NCI-H1930 (cell line): ENCODE results near the gene PLXDC1.

Source experiments
- DNase-seq, 2 experiments: peaks; one replicate each; lab custom pipeline; 2025; lab: John Stamatoyannopoulos, UW

Gene PLXDC1

DNA sequence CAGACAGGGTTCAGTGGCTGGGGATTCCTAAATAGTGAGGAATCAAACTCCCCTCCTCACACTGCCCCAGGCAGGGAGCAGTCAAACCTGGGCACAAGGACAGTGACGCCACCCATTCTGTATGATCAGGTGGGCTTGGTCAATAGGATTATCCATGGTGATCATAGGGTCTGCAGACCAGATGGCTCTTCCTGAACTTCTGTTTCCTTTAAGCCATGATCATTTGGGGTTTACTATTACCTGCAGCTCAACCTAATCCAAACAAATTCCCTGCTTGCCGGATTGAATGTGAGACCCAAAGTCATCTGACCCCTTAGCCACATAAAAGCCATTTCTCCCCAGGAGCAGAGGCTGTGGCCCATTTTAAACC lies 54.3 kb downstream of the PLXDC1 start:
- no peak for DNase-seq

DNA sequence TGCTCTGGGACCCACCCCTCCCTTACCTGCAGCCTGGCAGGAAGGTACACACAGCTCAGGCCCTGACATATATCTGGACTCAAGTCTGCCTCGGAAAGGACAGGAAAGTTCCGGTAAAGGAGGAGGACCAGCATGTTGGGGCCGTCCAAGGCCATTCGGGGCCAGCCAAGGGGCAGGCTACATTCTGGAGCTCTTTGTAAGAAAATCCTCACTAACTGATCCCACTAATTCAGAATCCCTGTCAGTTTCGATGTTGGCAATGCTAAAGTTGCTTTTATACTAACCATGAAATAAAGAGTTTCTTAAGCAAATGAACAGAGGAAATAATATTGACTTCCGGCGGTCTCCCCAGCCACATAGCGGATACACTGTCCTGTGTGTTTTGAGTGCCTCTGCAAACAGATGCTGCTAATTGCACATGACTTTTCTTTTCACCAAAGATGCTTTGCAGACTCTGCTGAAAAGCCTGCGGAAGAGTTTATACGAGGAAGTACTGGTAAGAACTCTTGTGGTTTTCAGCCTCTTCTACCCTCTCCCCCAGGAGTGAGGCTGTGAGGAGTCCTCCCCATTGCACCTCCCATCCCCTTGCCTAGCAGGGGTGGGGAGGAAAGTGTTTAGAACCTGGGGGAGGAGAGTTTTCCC lies 54.8 kb downstream of the PLXDC1 start:
- no peak for DNase-seq

DNA sequence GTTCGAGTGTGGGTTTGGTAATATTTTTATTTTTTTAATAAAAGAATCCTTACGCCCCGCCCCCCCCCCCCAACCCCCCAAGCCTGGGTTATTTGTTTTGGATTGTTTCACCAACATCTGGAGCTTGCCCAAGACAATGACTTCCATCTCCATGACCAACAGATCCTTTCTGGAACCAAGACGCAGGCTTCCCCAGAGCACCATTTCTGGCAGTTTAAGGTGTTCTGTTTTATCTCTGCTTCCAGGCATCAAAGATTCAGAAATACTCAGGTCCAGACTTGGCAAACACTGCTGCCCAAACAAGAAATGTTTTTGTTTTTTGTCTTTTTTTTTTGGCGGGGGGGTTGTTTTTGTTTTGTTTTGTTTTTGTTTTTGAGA lies 56.1 kb downstream of the PLXDC1 start:
- DNase-seq = no peak

DNA sequence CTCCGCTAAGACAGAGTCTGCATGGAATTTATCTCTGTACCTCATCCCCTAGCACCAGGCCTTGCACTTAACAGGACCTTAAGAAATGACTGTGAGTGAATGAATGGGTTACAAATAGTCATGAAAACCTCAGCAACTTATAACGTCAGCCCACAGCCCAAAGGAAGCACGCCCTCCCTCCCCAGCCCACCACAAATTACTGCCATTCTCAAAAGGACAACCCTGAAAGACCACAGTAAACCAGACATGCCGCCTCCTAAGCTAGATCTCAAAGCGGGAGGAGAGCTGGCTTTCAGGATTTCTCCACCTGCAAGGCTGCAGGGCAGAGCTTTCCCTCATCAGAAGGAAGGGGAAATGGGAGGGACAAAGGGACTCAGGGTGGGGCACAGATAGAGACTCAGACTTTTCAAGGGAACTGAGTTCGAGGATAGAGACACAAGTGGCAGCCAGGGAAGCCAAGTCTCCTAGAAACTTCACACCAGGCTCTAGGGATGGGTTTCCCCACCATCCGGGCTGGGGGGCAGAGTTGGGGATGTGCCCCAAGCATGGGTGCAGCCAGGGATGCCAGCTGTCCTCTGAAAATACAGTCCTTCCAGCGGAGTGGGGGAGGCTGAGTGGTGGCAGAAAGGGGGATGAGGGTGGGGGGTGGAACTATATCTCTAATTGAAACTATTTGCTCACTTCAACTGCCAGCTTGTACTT lies 56.7 kb downstream of the PLXDC1 start:
- DNase-seq = no peak

DNA sequence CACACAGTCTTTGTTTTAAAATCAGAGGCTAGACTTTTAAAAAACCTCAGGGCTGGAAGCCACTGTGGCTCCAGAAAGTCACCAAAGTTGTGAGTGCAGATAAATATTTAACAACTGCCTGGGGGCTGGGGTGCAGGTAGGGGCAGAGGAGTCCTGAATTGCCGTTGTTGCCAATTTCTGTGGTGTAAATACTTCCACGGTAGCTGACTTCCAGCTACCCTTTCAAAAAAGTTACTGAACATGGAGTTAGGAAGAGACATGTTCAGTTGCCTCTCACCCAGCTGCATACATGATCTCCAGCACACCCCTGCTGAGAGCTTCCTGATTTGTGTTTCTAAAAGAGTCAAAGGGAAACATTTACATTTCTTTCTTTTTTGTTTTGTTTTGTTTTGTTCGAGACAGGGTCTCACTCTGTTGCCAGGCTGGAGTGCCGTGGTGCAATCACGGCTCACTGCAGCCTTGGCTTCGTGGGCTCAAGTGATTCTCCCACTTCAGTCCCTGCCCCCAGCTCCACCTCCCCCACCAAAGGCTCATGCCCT lies 58.7 kb downstream of the PLXDC1 start:
- DNase-seq = no peak

DNA sequence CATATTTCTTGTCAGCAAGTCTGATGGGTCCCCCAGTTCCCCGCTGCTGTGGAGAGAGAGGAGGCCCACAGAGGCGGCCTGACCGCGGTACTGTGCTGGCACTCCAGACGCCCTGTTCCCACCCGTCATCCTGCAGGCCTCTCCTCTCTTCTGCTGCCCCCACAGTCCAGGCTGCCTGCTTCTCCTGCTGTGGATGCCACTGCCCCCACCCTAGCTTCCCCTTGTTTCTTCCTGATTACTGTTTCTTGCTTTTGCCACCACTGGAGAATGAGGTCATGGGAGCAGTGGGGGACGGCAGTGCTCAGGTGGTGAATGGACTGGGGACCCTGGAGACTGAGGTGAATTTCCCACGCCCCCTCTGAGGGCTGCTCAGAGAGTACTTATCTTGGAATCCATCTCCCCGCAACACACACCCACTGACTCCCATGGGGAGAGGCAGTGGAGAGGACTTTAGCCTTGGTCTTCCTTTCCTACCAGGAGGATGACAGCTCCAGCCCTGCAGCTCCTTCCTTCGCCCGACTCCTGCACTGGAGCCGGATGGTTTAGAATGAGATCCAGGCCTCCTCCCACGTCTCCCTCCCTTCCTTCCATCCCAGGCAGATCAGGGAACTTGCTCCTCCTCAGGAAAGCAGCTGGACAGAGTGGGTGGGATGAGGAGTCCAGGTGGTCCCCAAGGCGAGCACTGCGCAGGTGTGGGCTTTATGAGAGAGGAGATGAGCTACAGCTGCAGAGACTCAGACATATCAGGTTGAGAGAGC lies 60.4 kb downstream of the PLXDC1 start:
- no peak for DNase-seq

DNA sequence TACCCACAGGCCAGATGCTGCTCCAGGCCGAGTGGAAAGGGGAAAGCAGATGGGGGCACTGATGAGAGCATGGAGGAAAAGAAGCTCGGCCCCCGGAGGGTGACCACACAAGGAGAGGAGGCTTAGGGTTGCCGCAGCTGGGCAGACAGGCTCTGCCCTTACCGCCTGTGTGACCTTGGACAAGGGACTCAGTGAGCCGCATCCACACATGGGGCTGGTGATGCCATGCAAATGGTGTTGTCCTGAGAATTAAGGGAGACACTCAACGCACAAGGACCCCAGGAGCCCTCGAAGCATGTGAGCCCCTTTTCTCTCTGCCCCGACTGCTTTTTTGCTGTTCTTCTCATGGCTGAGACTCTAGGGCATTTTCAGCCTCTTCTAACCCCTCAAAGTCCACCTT lies 61.0 kb downstream of the PLXDC1 start:
- no peak for DNase-seq

DNA sequence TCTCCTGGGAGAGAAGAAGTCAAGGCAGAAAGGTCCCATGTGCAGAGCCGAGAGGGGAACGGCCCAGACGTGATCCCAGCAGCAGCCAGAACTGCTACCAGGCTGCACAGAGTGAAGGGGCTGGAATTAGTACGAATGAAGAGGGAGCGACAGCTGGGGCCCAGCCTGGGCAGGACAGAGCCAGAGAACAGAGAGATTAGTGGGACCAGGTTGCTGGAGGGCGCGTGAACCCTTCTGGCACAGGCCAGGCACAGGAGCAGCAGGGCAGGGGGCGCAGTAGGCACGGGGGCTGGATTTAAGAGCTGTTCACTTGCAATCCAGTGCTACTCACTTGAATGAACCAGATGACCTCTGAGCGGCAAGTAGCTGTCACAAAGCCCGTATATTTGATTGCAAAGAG lies 66.9 kb downstream of the PLXDC1 start:
- no peak for DNase-seq

DNA sequence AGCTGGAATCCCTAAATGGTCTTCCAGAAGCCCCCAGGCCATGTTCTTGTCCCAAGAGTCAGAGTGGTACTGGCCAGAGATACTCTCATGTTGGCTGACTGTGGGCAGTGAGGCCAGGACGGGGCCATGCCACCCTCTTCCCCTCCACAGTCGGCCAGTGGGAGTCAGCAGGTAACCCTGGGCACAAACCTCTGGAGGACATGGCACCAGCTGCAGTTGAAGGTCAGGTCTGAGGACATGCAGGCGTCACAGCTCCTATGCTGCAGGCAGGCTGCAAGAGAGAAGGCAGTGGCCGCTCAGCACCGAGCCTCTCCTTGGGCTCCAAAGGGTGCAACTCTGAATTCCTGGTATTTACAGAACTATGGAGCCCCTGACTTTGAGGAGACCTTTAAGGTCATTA lies 68.2 kb downstream of the PLXDC1 start:
- DNase-seq = no peak

DNA sequence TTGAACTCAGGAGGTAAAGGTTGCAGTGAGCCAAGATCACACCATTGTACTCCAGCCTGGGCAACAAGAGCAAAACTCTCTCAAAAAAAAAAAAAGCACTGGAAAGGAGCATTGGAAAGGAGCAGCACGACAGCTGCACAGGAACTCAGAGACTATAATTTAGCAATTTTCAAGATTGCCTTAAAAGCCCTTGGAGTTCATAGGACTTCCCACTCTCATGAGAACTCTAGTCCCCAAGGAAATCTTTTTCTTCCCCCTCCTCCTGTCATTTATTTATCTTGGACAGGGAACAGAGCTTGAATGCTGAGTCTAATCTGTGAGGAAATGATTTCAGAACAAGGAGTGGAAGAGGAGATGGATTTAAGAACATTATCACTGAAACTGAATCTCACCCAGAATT lies 69.0 kb downstream of the PLXDC1 start:
- no peak for DNase-seq

DNA sequence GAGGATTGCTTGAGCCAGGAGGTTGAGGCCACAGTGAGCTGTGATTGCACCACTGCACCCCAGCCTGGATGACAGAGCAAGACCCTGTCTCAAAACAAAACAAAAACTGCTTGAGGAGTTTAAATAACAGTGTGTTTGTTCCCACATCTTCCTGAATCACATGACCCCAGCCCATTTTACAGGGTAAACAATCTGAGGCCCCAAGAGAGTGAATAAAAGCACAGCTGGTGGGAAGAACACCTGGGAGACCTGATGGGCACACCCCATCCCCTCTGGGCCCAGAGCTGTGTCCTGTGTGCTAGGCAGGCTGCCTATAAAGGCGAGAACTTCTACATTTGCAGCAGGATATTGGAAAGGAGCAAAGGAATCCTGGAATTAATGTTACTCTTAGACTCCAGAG lies 69.6 kb downstream of the PLXDC1 start:
- DNase-seq = no peak

DNA sequence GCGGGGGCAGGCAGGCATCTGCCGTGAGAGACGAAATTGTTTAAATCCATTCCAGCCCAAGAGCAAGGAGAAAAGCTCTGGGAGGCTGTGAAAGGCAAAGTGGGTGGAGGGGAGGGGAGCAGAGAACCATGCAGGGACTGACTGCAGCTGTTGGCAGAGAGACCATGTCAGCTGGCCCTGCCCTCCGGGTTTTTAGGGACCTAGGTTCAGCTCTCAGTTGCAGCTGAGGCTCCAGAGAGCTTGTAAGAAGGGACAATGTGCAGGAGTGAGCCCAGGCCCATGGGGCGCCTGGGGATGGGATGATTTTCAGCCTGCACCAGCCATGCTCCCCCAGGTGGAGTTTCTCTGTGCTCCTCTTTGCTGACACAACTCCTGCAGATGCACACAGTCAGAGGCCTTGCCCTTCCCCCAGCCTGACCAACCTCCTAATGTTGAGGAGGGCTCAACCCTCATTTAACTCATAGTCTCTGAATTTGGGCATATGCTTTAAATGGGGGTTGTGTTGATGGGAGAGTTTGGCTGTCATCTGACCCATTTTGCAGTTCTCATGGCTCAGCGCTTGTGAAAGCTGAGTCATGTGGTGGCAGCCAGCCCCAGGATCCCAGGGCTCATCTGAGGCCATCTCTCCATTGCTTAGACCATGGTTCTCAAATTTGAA lies 70.9 kb downstream of the PLXDC1 start:
- no peak for DNase-seq

DNA sequence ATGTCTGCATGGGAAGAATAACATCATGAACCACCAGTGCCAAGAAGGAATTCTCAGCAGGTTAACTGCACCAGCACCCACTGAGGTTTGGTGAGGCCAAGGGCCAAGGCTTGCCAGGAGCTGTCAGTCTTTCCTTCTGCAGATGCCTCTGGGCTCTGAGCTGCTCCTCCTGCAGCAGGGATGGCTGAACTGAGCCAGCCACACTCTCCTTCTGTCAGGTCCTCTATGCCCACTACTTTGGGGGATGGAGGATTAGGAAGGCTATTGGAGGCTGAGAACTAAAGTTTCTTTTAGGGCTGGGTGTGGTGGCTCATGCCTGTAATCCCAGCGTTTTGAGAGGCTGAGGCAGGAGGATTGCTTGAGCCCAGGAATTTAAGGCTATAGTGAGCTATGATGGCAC lies 71.6 kb downstream of the PLXDC1 start:
- no peak for DNase-seq

DNA sequence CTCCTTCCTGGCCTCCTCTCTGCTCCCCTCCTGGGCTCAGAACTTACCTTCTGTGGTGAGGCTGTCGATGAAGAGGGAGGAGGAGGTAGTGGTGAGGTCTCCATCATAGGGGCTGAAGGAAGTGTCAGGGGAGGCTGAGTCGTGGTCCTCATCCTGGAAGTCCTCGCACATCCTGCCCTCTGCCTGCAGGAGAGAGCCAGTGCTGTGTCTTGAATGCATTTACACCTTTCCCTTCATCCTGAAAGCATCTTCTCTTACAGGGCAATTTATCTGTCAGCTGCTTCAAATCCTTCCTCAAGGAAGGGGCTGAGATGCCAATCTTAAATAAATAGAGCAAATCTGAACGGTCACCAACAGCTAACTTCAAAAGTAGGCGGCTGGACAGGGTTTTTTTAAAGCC lies 73.6 kb downstream of the PLXDC1 start:
- no peak for DNase-seq

DNA sequence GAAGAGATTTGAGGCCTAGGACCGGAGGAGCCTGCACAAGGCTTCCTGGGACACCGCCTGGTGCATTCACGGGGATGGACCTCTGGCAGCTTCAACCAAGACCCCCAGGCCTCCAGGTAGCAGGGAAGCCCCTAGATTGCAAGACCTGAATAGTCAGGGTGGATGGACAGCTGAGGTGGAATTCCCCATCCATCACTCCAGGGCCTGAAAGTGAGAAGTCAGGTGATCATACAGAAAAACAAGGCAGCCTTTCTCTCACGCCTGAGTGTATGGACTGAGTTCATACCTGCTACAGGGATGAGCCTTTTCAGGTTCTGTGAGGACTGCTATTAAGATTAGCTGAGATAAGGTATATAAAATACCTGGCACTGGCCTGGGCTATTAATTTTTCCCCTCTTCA lies 74.2 kb downstream of the PLXDC1 start:
- no peak for DNase-seq

DNA sequence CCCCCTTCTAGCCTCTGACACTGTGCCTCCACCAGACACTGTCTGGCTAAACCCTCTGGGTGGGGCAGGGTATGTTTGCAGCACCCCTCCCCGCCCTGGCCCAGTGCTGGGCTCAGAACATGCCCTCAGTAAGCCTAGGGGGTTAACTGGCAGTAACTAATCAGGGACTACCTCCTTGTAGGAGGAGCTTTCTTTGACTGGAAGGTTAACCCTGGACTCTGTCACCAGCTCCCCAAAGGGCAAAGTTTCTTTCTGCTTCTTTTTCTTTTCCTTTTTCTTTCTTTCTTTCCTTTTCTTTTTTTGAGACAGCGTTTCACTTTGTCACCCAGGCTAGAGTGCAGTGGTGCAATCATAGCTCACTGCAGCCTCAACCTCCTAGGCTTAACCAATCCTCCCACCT lies 76.8 kb downstream of the PLXDC1 start:
- DNase-seq = no peak

DNA sequence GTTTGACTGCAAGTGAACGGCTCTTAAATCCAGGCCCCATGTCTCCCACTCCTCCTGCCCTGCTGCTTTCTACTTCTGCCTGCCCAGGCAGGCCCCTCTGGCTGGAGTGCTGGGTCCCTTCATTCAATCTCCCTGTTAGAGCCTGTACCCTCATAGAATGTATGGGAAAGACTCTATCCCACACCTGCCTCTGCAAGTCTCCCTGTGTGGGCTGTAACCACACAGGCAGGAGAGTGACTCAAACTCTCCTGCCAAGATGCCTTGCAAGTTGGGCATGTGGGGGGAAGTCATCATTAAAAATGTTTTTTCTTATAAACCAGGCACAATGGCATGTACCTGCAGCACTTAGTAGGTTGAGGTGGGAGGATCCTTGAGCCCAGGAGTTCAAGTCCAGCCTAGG lies 77.5 kb downstream of the PLXDC1 start:
- DNase-seq = no peak

DNA sequence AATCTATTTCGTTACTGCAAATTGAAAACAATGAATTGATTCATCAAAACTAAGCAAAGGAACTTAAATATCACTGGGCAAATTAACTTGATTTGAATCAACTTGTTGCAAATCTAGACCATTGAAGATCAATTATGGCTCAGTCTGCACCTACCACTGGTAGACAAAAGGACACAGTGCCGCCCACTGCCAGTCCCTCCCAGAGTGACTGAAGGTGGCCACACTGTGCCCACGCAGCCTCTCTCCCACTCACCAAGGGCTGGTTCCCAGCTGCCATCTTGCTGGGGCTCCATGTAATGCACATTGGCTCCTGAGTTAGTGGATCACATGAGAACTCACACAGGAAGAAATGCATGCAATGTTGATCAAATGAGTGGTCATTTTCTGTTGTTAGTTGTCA lies 78.1 kb downstream of the PLXDC1 start:
- no peak for DNase-seq

DNA sequence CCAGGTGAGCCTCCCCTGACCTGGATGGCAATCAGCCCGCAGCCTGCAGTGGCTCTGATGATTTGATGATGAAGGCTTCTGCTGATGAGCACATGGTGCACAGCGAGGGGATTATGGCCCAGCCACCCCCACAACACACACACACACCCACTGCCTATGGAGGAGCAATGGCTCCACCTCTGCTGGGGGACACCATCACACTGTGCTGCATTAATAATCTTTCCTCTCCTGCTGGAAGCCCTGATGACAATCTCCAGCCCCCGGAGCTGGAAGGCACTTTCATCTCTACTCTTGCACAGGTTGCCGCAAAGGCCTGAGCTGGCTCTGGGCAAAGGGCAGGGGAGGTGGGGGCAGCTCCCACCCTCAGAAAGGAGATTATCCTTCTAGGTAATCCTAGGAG lies 79.9 kb downstream of the PLXDC1 start:
- DNase-seq = no peak

DNA sequence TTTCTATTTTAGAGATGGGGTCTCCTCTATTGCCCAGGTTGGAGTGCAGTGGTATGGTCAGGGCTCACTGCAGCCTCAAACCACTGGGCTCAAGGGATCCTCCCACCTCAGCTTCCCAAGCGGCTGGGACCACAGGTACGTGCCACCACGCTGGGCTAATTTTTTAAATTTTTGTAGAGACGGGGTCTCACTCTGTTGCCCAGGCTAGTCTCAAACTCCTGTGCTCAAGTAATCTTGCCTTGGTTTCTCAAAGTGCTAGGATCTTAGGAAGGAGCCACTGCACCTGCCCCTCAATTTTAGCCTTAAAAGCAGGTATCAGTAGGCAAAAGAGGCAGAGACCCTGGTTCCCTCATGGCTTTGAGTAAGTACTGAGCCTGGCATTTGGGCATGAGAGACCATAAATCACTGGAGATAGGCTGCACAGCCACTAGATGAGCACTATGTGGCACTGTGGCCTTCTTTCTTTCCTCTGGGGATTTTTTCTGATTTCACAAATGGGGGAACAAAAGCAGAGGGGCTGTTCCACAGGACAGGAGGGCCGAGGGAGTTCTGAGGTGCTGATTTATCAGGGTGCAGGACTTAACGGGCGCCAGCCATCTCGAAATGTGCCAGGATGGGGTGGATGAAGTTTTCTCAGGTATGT lies 82.2 kb downstream of the PLXDC1 start:
- DNase-seq = no peak

DNA sequence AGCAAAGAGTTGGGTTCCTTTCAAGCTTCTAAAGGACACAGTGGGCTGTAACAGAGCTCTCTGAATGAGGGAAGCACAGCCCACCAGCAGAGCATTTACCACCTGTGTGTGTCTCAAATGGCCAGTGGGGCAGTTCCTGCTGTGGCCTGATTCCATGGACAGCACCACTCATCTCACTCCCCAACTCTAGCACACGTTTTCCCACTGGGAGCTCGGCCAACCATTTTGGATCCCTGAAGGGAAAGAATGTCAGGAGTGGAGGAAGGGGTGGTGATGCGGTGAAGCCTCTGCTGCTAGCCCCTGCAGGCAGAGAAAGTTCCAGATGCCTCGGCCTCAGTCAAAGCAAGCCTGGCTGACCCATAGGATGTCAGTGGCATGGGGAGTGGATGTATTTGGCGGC lies 86.6 kb downstream of the PLXDC1 start:
- no peak for DNase-seq

DNA sequence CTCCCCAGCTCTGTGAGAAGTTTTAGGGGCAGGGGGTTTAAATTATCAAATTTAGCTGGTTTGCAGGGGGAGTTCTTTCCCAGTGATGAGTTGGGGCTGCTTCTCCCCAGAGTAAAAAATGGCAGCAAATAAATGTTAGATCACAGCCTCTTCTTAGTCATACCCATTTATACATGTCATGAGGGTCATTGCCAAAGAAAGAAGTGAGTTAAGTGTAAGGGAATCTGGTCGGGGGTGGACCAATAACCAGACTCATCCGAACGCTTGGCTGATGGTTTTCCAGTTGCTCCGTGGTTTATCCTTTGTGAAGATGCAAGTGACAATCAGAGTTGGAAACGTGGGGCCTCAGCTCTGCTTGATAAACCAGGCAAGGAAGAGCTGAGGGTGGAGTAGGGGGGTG lies 87.1 kb downstream of the PLXDC1 start:
- no peak for DNase-seq
